Measurements from ENCODE around the gene SLC11A2. TPM values are rescaled to one million over a fixed set of nuclear protein-coding genes. Genes with fewer than 3 reads are reported as not detected.
A peak's percentile ranks its signal among the peaks of the same experiment; 100 is the strongest.

Gene SLC11A2
- total RNA-seq, 1 experiment from 2014 or later: 47.9 TPM

DNA sequence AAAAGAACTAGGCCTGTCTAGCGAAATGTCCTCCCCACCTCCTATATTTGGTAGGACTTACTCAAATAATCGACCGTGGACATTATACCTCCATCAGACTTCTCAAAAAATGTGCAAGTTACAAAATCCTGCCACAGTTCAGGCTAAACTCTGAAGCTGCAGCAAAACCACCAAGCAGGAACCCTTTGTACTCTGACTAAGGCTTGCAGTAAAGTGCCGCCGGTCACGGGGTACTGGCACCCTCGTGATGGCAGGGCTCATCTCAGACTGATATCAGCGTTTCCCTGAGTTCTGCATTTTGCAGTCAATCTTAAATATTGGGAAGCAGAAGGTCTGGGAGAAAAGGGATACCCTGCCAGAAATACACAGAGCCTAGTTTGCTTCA is 17.1 kb downstream of the SLC11A2 start:
- H2BK12ac ChIP-seq (ENCODE audit: insufficient read length, low read depth, low read length): no peak overlapping the region
- H3T11ph ChIP-seq (ENCODE audit: low read length): no peak overlapping the region
- peaks cover 3% of the 10 kb centered on the region; the same call in 1 of the 2 replicates for H3K4me1 ChIP-seq (ENCODE audit: insufficient read depth, low read length)
- no peak overlapping the region for H2AFZ ChIP-seq (ENCODE audit: low read length)
- no peak overlapping the region for H2BK120ac ChIP-seq (ENCODE audit: low read depth, low read length, poor library complexity, severe bottlenecking)
- H3K27me3 ChIP-seq (ENCODE audit: insufficient read depth, low read length): no peaks in the 10 kb centered on the region
- TF ChIP-seq CTCF (conservative IDR thresholded peaks at IDR 0.05): no peak
- no peak overlapping the region for H3K4ac ChIP-seq (ENCODE audit: low read depth, low read length)
- H3K14ac ChIP-seq (ENCODE audit: insufficient read depth, low read length): no peak overlapping the region
- no peak overlapping the region for H2BK20ac ChIP-seq (ENCODE audit: low read depth, low read length, poor library complexity, severe bottlenecking)
- no peaks in the 10 kb centered on the region for H3K79me2 ChIP-seq (ENCODE audit: insufficient read depth, low read length)
- no peak overlapping the region for H4K8ac ChIP-seq (replicated peaks; ENCODE audit: insufficient read length, low read depth, low read length)
- Mint-ChIP-seq H3K9me3 (no peaks in the 10 kb centered on the region), H3K27me3 (ENCODE audit: low read depth) (no peaks in the 10 kb centered on the region), H3K4me1 (peaks cover 46 to 58% of the 10 kb centered on the region in 2 experiments), H3K36me3 (ENCODE audit: insufficient read depth in 1 of 3, low read depth in 3 of 3) (peaks cover 25 to 45% (median 37%) of the 10 kb centered on the region in 3 experiments), H3K27ac (peak overlapping the region in 2 of 3 experiments; percentile 10 to 62; a peak in 1 of 7 replicates), H3K4me3 (no peak overlapping the region)
- DNase-seq: no peak
- no peak overlapping the region for H3K4me2 ChIP-seq (ENCODE audit: insufficient read depth, insufficient read length, low read length)
- H4K91ac ChIP-seq (ENCODE audit: insufficient read length, low read depth, low read length): no peak overlapping the region
- no peaks in the 10 kb centered on the region for H3K9me3 ChIP-seq (ENCODE audit: control insufficient read depth, low read depth, low read length)
- no peak overlapping the region for H4K5ac ChIP-seq (ENCODE audit: insufficient read length, low read depth, low read length)
- no peaks in the 10 kb centered on the region for H3K23me2 ChIP-seq (ENCODE audit: insufficient read length, low read depth, low read length, poor library complexity, severe bottlenecking)
- H3K23ac ChIP-seq (ENCODE audit: insufficient read length, low read depth, low read length): no peak overlapping the region
- no peak overlapping the region for H2AK5ac ChIP-seq (ENCODE audit: insufficient read length, low read length)
- peaks cover 3% of the 10 kb centered on the region for H3K79me1 ChIP-seq (ENCODE audit: insufficient read depth, low read depth, low read length, poor library complexity, severe bottlenecking)
- H3K56ac ChIP-seq (ENCODE audit: insufficient read length, low read depth, low read length): no peak overlapping the region
- no peak overlapping the region for H2BK15ac ChIP-seq (ENCODE audit: low read depth, low read length)
- H3K18ac ChIP-seq (ENCODE audit: insufficient read length, low read depth, low read length): no peak overlapping the region
- no peak overlapping the region for H3K9ac ChIP-seq (ENCODE audit: extremely low read depth, insufficient read length, low read length)
- no peak overlapping the region for H3K27ac ChIP-seq (ENCODE audit: insufficient read length, low read depth, low read length)
- no peak overlapping the region for H2BK5ac ChIP-seq (ENCODE audit: insufficient read length, low read length)
- WGBS (ENCODE audit: extremely low coverage, insufficient read length, low lambda C conversion rate): no CpG with 5 or more reads among the region's 8 CpGs
- no peaks in the 10 kb centered on the region for H4K20me1 ChIP-seq (ENCODE audit: control insufficient read depth, insufficient read depth, insufficient read length)

Data from H9 (cell line).